NCI-H2029 treated with DMSO at 0.1 percent for 48 hours (cell line): ENCODE results near the gene STAG1.

Source experiments
- DNase-seq: peaks from one replicate; lab custom pipeline; 2025; lab: John Stamatoyannopoulos, UW

The STAG1 gene

GRCh38 chr3:136329593-136329992 lies 422.6 kb downstream of the STAG1 start:
- no peak for DNase-seq

- DNase-seq, result no peak
These were observed 424.5 kb downstream of the STAG1 start for GRCh38 chr3:136327671-136328070.

GRCh38 chr3:136326316-136326715 lies 425.9 kb downstream of the STAG1 start:
- DNase-seq, result no peak

- DNase-seq, result no peak
These were observed 440.2 kb downstream of the STAG1 start for GRCh38 chr3:136311968-136312367.

- DNase-seq, result no peak
These were observed 440.9 kb downstream of the STAG1 start for GRCh38 chr3:136311261-136311660.

- DNase-seq, result peak; percentile 44
These were observed 446.3 kb downstream of the STAG1 start for GRCh38 chr3:136305879-136306278.

- DNase-seq, result no peak
These were observed 451.7 kb downstream of the STAG1 start for GRCh38 chr3:136300444-136300843.

- no peak for DNase-seq
These were observed 454.4 kb downstream of the STAG1 start for GRCh38 chr3:136297826-136298225.

- no peak for DNase-seq
These were observed 455.2 kb downstream of the STAG1 start for GRCh38 chr3:136296960-136297359.

- DNase-seq, result no peak
These were observed 458.0 kb downstream of the STAG1 start for GRCh38 chr3:136294176-136294575.

- no peak for DNase-seq
These were observed 458.9 kb downstream of the STAG1 start for GRCh38 chr3:136293279-136293678.

- DNase-seq, result no peak
These were observed 459.7 kb downstream of the STAG1 start for GRCh38 chr3:136292500-136292899.

GRCh38 chr3:136291302-136291701 lies 460.9 kb downstream of the STAG1 start:
- no peak for DNase-seq
